SK-N-MC (cell line): ENCODE data around the gene CSNK1E.

Experiments used
- DNase-seq: peaks from one replicate; pipeline ENCODE4 v3.0.0-alpha.2; 2011; ENCODE audit warnings: low read depth, low spot score
- H3K27ac ChIP-seq: fragments of 200-600 bp; sonication (generic); 2 replicates; pipeline ENCODE4 v1.5.1; 2016; ENCODE audit warnings: mixed run types
- H3K36me3 ChIP-seq: fragments of 200-600 bp; sonication (generic); 2 replicates; pipeline ENCODE4 v1.6.1; 2017; ENCODE audit warnings: antibody characterized with exemption, low read length, mixed read lengths; ENCODE audit not compliant: insufficient read depth
- H3K4me3 ChIP-seq: fragments of 200-600 bp; sonication (generic); 2 replicates; pipeline ENCODE4 v1.5.1; 2016
- H3K9ac ChIP-seq: fragments of 200-600 bp; sonication (generic); 2 replicates; pipeline ENCODE4 v1.8.0; 2017; ENCODE audit warnings: mixed run types, mixed read lengths; ENCODE audit not compliant: insufficient read length
- H3K9me3 ChIP-seq: fragments of 200-600 bp; sonication (generic); 2 replicates; pipeline ENCODE4 v1.6.1; 2017; ENCODE audit warnings: low read depth, mild to moderate bottlenecking, antibody characterized with exemption, low read length, moderate library complexity, mixed read lengths
- EZH2 ChIP-seq: fragments of 200-600 bp; sonication (generic); IDR thresholded peaks from one replicate; pipeline ENCODE4 v1.6.1; 2017; ENCODE audit warnings: antibody characterized with exemption
- FOXP2 ChIP-seq: optimal IDR thresholded peaks from 2 replicates; pipeline ENCODE3; 2011; ENCODE audit warnings: mild to moderate bottlenecking, moderate library complexity; ENCODE audit not compliant: insufficient read depth; ENCODE audit errors: extremely low read length, control extremely low read depth
- POLR2AphosphoS5 ChIP-seq: IDR thresholded peaks from 2 replicates; pipeline ENCODE4 v1.6.1; 2012; ENCODE audit warnings: mild to moderate bottlenecking, low read depth, low read length, borderline replicate concordance

Gene CSNK1E

GRCh38 chr22:38312261-38312800 is 4.9 kb downstream of the CSNK1E start:
- Histone ChIP-seq H3K9me3 (no peaks in the 10 kb centered on the region), H3K9ac (no peak overlapping the region), H3K4me3 (no peak overlapping the region), H3K27ac (no peak overlapping the region), H3K36me3 (peaks cover 66% of the 10 kb centered on the region)
- no peak for DNase-seq
- TF ChIP-seq POLR2AphosphoS5 = no peak
- TF ChIP-seq EZH2 = no peak
- TF ChIP-seq FOXP2 = no peak

- Histone ChIP-seq H3K4me3 (0 out of 2 replicates have a peak overlapping the region, but pooled peaks have one; percentile 20), H3K9me3 (no peaks in the 10 kb centered on the region), H3K27ac (peak overlapping the region; percentile 2; the same call in 1 of the 2 replicates), H3K9ac (no peak overlapping the region), H3K36me3 (peaks cover 66% of the 10 kb centered on the region)
- peak; percentile 40 for DNase-seq
- TF ChIP-seq POLR2AphosphoS5 (no peak), FOXP2 (no peak), EZH2 (no peak)
Observed at GRCh38 chr22:38311323-38311620, 6.0 kb downstream of the CSNK1E start.

- Histone ChIP-seq H3K27ac (peak overlapping the region; percentile 2; the same call in 1 of the 2 replicates), H3K36me3 (peaks cover 66% of the 10 kb centered on the region), H3K9ac (no peak overlapping the region), H3K4me3 (0 out of 2 replicates have a peak overlapping the region, but pooled peaks have one; percentile 20), H3K9me3 (no peaks in the 10 kb centered on the region)
- TF ChIP-seq EZH2 = no peak
- TF ChIP-seq FOXP2 = no peak
- no peak for TF ChIP-seq POLR2AphosphoS5
- DNase-seq = no peak
Observed at GRCh38 chr22:38310518-38311322, 6.5 kb downstream of the CSNK1E start.

- H3K4me3 ChIP-seq = no peak overlapping the region
- H3K36me3 ChIP-seq = peaks cover 66% of the 10 kb centered on the region
- no peak overlapping the region for H3K9ac ChIP-seq
- 0 out of 2 replicates have a peak overlapping the region, but pooled peaks have one; percentile 13 for H3K27ac ChIP-seq
- DNase-seq = no peak
- H3K9me3 ChIP-seq = no peaks in the 10 kb centered on the region
- TF ChIP-seq FOXP2 (no peak), POLR2AphosphoS5 (no peak), EZH2 (no peak)
Observed at GRCh38 chr22:38309614-38310517, 7.4 kb downstream of the CSNK1E start.

- Histone ChIP-seq H3K9ac (no peak overlapping the region), H3K36me3 (peaks cover 69% of the 10 kb centered on the region), H3K27ac (0 out of 2 replicates have a peak overlapping the region, but pooled peaks have one; percentile 31), H3K4me3 (no peak overlapping the region), H3K9me3 (no peaks in the 10 kb centered on the region)
- no peak for DNase-seq
- TF ChIP-seq FOXP2 (no peak), POLR2AphosphoS5 (no peak), EZH2 (no peak)
Observed at GRCh38 chr22:38308791-38309498, 8.3 kb downstream of the CSNK1E start.

GRCh38 chr22:38305471-38306448 is 11.5 kb downstream of the CSNK1E start:
- Histone ChIP-seq H3K27ac (peak overlapping the region; percentile 70), H3K36me3 (peaks cover 69% of the 10 kb centered on the region), H3K9me3 (no peaks in the 10 kb centered on the region), H3K4me3 (peak overlapping the region; percentile 39), H3K9ac (no peak overlapping the region)
- TF ChIP-seq FOXP2 (no peak), EZH2 (no peak), POLR2AphosphoS5 (no peak)
- peak; percentile 22 for DNase-seq

- Histone ChIP-seq H3K36me3 (peaks cover 69% of the 10 kb centered on the region), H3K9me3 (no peaks in the 10 kb centered on the region), H3K27ac (no peak overlapping the region), H3K4me3 (no peak overlapping the region), H3K9ac (no peak overlapping the region)
- DNase-seq = no peak
- no peak for TF ChIP-seq FOXP2
- TF ChIP-seq EZH2 = no peak
- TF ChIP-seq POLR2AphosphoS5 = no peak
Observed at GRCh38 chr22:38304526-38304925, 12.7 kb downstream of the CSNK1E start.
